Spleen (tissue), 11 donors: ENCODE results near the gene SPRYD4. TPM values are rescaled to one million over a fixed set of nuclear protein-coding genes. Genes with fewer than 3 reads are reported as not detected.

ENCODE experiments used
- DNase-seq: peaks from one replicate; pipeline ENCODE4 v3.0.0-alpha.2; 2020
- H3K27ac ChIP-seq, 8 donors: fragments of 200-600 bp; sonication (generic) in 7 of 8; 1 replicate in 4 of 8; 2 replicates in 4 of 8; pipeline versions ENCODE4 v1.5.0 to v1.8.0; 2016 to 2021; ENCODE audit warnings: inconsistent platforms in 4 of 8, mild to moderate bottlenecking in 4 of 8, moderate library complexity in 1 of 8
- H3K27me3 ChIP-seq, 7 donors: fragments of 200-600 bp; sonication (generic) in 6 of 7; replicated peaks in 1 of 7; 1 replicate in 4 of 7; 2 replicates in 3 of 7; pipeline versions ENCODE4 v1.5.0 to v1.8.0; 2016 to 2021; ENCODE audit warnings: inconsistent platforms in 3 of 7, mild to moderate bottlenecking in 1 of 7
- H3K36me3 ChIP-seq, 6 donors: fragments of 200-600 bp; sonication (generic) in 5 of 6; 1 replicate in 4 of 6; 2 replicates in 2 of 6; pipeline versions ENCODE4 v1.5.0 to v1.8.0; 2016 to 2021; ENCODE audit warnings: inconsistent platforms in 2 of 6
- H3K4me1 ChIP-seq, 6 donors: fragments of 200-600 bp; sonication (generic) in 5 of 6; 1 replicate in 3 of 6; 2 replicates in 3 of 6; pipeline versions ENCODE4 v1.5.0 to v1.8.0; 2016 to 2021; ENCODE audit warnings: inconsistent platforms in 3 of 6
- H3K4me3 ChIP-seq, 8 donors: fragments of 200-600 bp; sonication (generic) in 7 of 8; 1 replicate in 4 of 8; 2 replicates in 4 of 8; pipeline versions ENCODE4 v1.5.0 to v1.8.0; 2016 to 2021; ENCODE audit warnings: inconsistent platforms in 4 of 8, mild to moderate bottlenecking in 4 of 8, moderate library complexity in 2 of 8
- H3K9me3 ChIP-seq, 8 donors: fragments of 200-600 bp; sonication (generic) in 7 of 8; 1 replicate in 4 of 8; 2 replicates in 4 of 8; pipeline versions ENCODE4 v1.5.0 to v1.8.0; 2016 to 2021; ENCODE audit warnings: inconsistent platforms in 4 of 8
- CTCF ChIP-seq, 11 experiments: fragments of 200-600 bp in 7 of 11; fragments of 450-650 bp in 4 of 11; sonication (generic) in 4 of 11; IDR thresholded peaks in 8 of 11; conservative IDR thresholded peaks in 3 of 11; 1 replicate in 7 of 11; 2 replicates in 4 of 11; pipeline versions ENCODE4 v1.4.0 to v1.8.0; 2016 to 2021; ENCODE audit warnings: antibody characterized with exemption in 11 of 11, inconsistent platforms in 4 of 11, mild to moderate bottlenecking in 1 of 11
- POLR2A ChIP-seq, 3 donors: fragments of 450-650 bp; IDR thresholded peaks; one replicate each; pipeline ENCODE4 v1.5.1; 2017; ENCODE audit warnings: antibody characterized with exemption in 3 of 3, mild to moderate bottlenecking in 1 of 3
- POLR2AphosphoS5 ChIP-seq, 3 donors: sonication (generic); formaldehyde crosslinking; IDR thresholded peaks; one replicate each; pipeline ENCODE4 v1.5.1; 2017; ENCODE audit warnings: antibody characterized with exemption in 3 of 3
- WGBS, 5 donors: extraction: QIAGEN DNeasy Blood & Tissue Kit in 3 of 5; methylation state at CpG; one replicate each; pipeline versions ENCODE4 v1.1.5 to v1.1.7; 2013 to 2018; 5-methylcytosine and 5-hydroxymethylcytosine counted together
- intact Hi-C: fragments of 100-400 bp; cut with DNase I; formaldehyde crosslinking; loops from one replicate; pipeline ENCODE4 v1.15.0; 2023; ENCODE audit warnings: low total_unique reads
- polyA plus RNA-seq, 3 donors: library from polyadenylated mRNA; stranded (reverse); fragments of 200-250 nt; gene quantifications; one replicate each; pipeline ENCODE4 v1.2.1, GENCODE V29; 2013
- total RNA-seq, 7 donors: library from RNA; depleted of rRNA in 3 of 7; stranded (reverse); fragments of >200 nt in 3 of 7; fragmentation: NEBNext Ultra II Directional in 4 of 7; extraction: Animal tissue kit (Norgen Biotek cat#: 25700) in 4 of 7; gene quantifications; one replicate each; pipeline versions ENCODE4 v1.1.0 to v1.2.1, GENCODE V29; 2016 to 2021
- donor health status: healthy with polysubstance abuse.
- donor health status: DM: no; HTN: no; CAD: no; lungs with moderate emphysema.
- donor health status: DM: no; HTN: no; CAD: no.
- donor health status: Bipolar disorder and iron deficiency.
- donor health status: healthy.
- donor health status: DM: no; HTN: no; CAD: no.
- donor health status: DM: yes; HTN: yes; CAD: no.

Gene SPRYD4
- total and polyA plus RNA-seq, 10 donors, result 1.4 to 4.9 (median 3.7) TPM

GRCh38 chr12:56474389-56474788 lies 6.0 kb downstream of the SPRYD4 start:
- H3K27ac ChIP-seq, result no peak overlapping the region
- 90 to 94% (median 93%) methylated on average over 9 of the region's 9 CpGs for WGBS, 5 donors

GRCh38 chr12:56476143-56476542 lies 7.8 kb downstream of the SPRYD4 start:
- H3K36me3 ChIP-seq, result peaks cover 0 to 33% (median 3%) of the 10 kb centered on the region in 6 donors
- no peaks in the 10 kb centered on the region for H3K9me3 ChIP-seq
- no peaks in the 10 kb centered on the region for H3K27me3 ChIP-seq
- H3K4me3 ChIP-seq, result no peak overlapping the region
- TF ChIP-seq CTCF (IDR thresholded peaks at IDR 0.05 in 8 of 11, conservative IDR thresholded peaks at IDR 0.05 in 3 of 11) (no peak), POLR2A (IDR thresholded peaks at IDR 0.05) (no peak), POLR2AphosphoS5 (IDR thresholded peaks at IDR 0.05) (no peak)
- intact Hi-C loops, result no loop called here
- DNase-seq, result no peak
- WGBS, 5 donors, result 78 to 89% (median 87%) methylated on average over 6 of the region's 6 CpGs
- no peak overlapping the region for H3K27ac ChIP-seq
- H3K4me1 ChIP-seq, result peaks cover 0 to 15% (median under 1%) of the 10 kb centered on the region in 6 donors

More at GRCh38 chr12:56474389-56474788, 6.0 kb downstream of the SPRYD4 start:
- intact Hi-C loops, result no loop called here
- Histone ChIP-seq H3K9me3 (no peaks in the 10 kb centered on the region), H3K4me3 (no peak overlapping the region), H3K4me1 (peaks cover 6 to 28% (median 17%) of the 10 kb centered on the region in 6 donors), H3K36me3 (peaks cover 0 to 35% (median 3%) of the 10 kb centered on the region in 6 donors), H3K27me3 (no peaks in the 10 kb centered on the region)
- no peak for DNase-seq
- TF ChIP-seq CTCF (IDR thresholded peaks at IDR 0.05 in 8 of 11, conservative IDR thresholded peaks at IDR 0.05 in 3 of 11) (no peak), POLR2AphosphoS5 (IDR thresholded peaks at IDR 0.05) (no peak), POLR2A (IDR thresholded peaks at IDR 0.05) (no peak)

- Histone ChIP-seq H3K4me3 (no peak overlapping the region), H3K27ac (no peak overlapping the region), H3K36me3 (peaks cover 0 to 25% (median 3%) of the 10 kb centered on the region in 6 donors), H3K27me3 (no peaks in the 10 kb centered on the region), H3K9me3 (no peaks in the 10 kb centered on the region), H3K4me1 (peaks cover 0 to 6% (median 0%) of the 10 kb centered on the region in 6 donors)
- no peak for TF ChIP-seq CTCF (IDR thresholded peaks at IDR 0.05 in 8 of 11, conservative IDR thresholded peaks at IDR 0.05 in 3 of 11)
- TF ChIP-seq POLR2A (IDR thresholded peaks at IDR 0.05), result no peak
- no peak for TF ChIP-seq POLR2AphosphoS5 (IDR thresholded peaks at IDR 0.05)
- intact Hi-C loops, result no loop called here
- no peak for DNase-seq
- 88 to 100% (median 92%) methylated on average over 1 of the region's 1 CpG for WGBS, 5 donors
Observed at GRCh38 chr12:56476972-56477432, 8.6 kb downstream of the SPRYD4 start.

- H3K4me1 ChIP-seq, result peaks cover 0 to 4% (median 0%) of the 10 kb centered on the region in 6 donors
- no peak overlapping the region for H3K4me3 ChIP-seq
- TF ChIP-seq CTCF (IDR thresholded peaks at IDR 0.05 in 8 of 11, conservative IDR thresholded peaks at IDR 0.05 in 3 of 11), result no peak
- no peak for TF ChIP-seq POLR2A (IDR thresholded peaks at IDR 0.05)
- no peak for TF ChIP-seq POLR2AphosphoS5 (IDR thresholded peaks at IDR 0.05)
- peaks cover 0 to 19% (median 0%) of the 10 kb centered on the region in 6 donors for H3K36me3 ChIP-seq
- no peaks in the 10 kb centered on the region for H3K27me3 ChIP-seq
- H3K9me3 ChIP-seq, result no peaks in the 10 kb centered on the region
- H3K27ac ChIP-seq, result no peak overlapping the region
- intact Hi-C loops, result no loop called here
- WGBS, 5 donors, result 83 to 93% (median 90%) methylated on average over 6 of the region's 6 CpGs
- DNase-seq, result peak; percentile 35
Observed at GRCh38 chr12:56477521-56478225, 9.3 kb downstream of the SPRYD4 start.
